HCT116 (cell line): ENCODE data around the gene CACNA1A. TPM values are rescaled to one million over a fixed set of nuclear protein-coding genes. Genes with fewer than 3 reads are reported as not detected.

ENCODE experiments used
- ATAC-seq: fragments of 200-7000 bp; cut with Tn5 transposase; 2 replicates; pipeline ENCODE4 v1.9.1; 2020; ENCODE audit warnings: mild to moderate bottlenecking, moderate library complexity
- BruUV-seq: library from RNA; stranded (reverse); fragments of 400-500 nt; replicated peaks from 2 replicates; lab custom pipeline; 2021; lab: Mats Ljungman, UMichigan
- CTCF ChIA-PET: fragments of 300-600 bp; sonication (Branson Sonifier 250); formaldehyde crosslinking; loops from one replicate; lab custom pipeline; 2021; ENCODE audit warnings: antibody characterized with exemption; lab: Charles Lee
- POLR2A ChIA-PET: fragments of 300-600, 350-600 bp; sonication (Branson Sonifier 250); formaldehyde crosslinking; loops from one replicate; lab custom pipeline; 2021; ENCODE audit warnings: antibody characterized with exemption; lab: Charles Lee
- RAD21 ChIA-PET, 2 experiments: fragments of 300-600 bp; sonication (Branson Sonifier 250); formaldehyde crosslinking; loops; one replicate each; lab custom pipeline; 2023; ENCODE audit warnings: low total read pairs in 2 of 2; ENCODE audit not compliant: uncharacterized antibody in 2 of 2, unreplicated experiment in 2 of 2, low non-redundant PET in 1 of 2; lab: Charles Lee
- DNase-seq: peaks from one replicate; pipeline ENCODE4 v3.0.0-alpha.2; 2010; ENCODE audit warnings: low read depth, low spot score
- H2AFZ ChIP-seq: fragments of 200-600 bp; shearing (Covaris generic), sonication (generic); 2 replicates; pipeline ENCODE4 v1.6.1; 2017; ENCODE audit warnings: low read depth, mixed run types, mixed read lengths, antibody characterized with exemption, low read length; ENCODE audit not compliant: poor library complexity, severe bottlenecking
- H3K27ac ChIP-seq: 2 replicates; pipeline ENCODE4 v1.5.1; 2012; ENCODE audit warnings: low read depth, low read length
- H3K27me3 ChIP-seq: fragments of 200-600 bp; sonication (generic); 2 replicates; pipeline ENCODE4 v1.6.1; 2016; ENCODE audit warnings: mixed run types, low read length, mixed read lengths; ENCODE audit not compliant: insufficient read depth
- H3K36me3 ChIP-seq, 2 experiments: fragments of 200-500 bp in 1 of 2; fragments of 200-600 bp in 1 of 2; sonication (Bioruptor generic) in 1 of 2; sonication (generic) in 1 of 2; 2 replicates each; pipeline versions ENCODE4 v1.5.1 to v1.6.1; 2014 to 2016; ENCODE audit warnings: low read length in 2 of 2, inconsistent platforms in 1 of 2, mixed read lengths in 1 of 2, mixed run types in 1 of 2; ENCODE audit not compliant: insufficient read depth in 2 of 2, control insufficient read depth in 1 of 2
- H3K4me1 ChIP-seq, 2 experiments: fragments of 200-600 bp in 1 of 2; sonication (generic) in 1 of 2; 2 replicates each; pipeline versions ENCODE4 v1.5.1 to v1.6.1; 2012 to 2017; ENCODE audit warnings: low read length in 2 of 2, inconsistent platforms in 1 of 2, mild to moderate bottlenecking in 1 of 2, mixed read lengths in 1 of 2, mixed run types in 1 of 2, moderate library complexity in 1 of 2; ENCODE audit not compliant: insufficient read depth in 2 of 2, control insufficient read depth in 1 of 2
- H3K4me2 ChIP-seq: fragments of 200-600 bp; sonication (generic); 2 replicates; pipeline ENCODE4 v1.6.1; 2017; ENCODE audit warnings: mixed run types, low read length, mixed read lengths
- H3K4me3 ChIP-seq, 2 experiments: fragments of 200-600 bp in 1 of 2; sonication (generic) in 1 of 2; replicated peaks in 1 of 2; 2 replicates each; pipeline ENCODE4 v1.5.1; 2011 to 2016; ENCODE audit warnings: low read length in 2 of 2, control low read depth in 1 of 2, low read depth in 1 of 2, mild to moderate bottlenecking in 1 of 2, mixed read lengths in 1 of 2, mixed run types in 1 of 2
- H3K79me2 ChIP-seq: fragments of 200-600 bp; sonication (generic); 2 replicates; pipeline ENCODE4 v1.6.1; 2017; ENCODE audit warnings: mild to moderate bottlenecking, mixed run types, low read length, moderate library complexity, mixed read lengths; ENCODE audit not compliant: insufficient read depth
- H3K9ac ChIP-seq: fragments of 200-600 bp; sonication (generic); 2 replicates; pipeline ENCODE4 v1.6.1; 2016; ENCODE audit warnings: low read length, mixed read lengths
- H3K9me2 ChIP-seq: fragments of 200-600 bp; sonication (generic), shearing (Covaris generic); 2 replicates; pipeline ENCODE4 v1.6.1; 2017; ENCODE audit warnings: mixed run types, mild to moderate bottlenecking, moderate library complexity; ENCODE audit not compliant: insufficient read depth
- H3K9me3 ChIP-seq, 2 experiments: fragments of 200-500 bp in 1 of 2; fragments of 200-600 bp in 1 of 2; sonication (Bioruptor generic) in 1 of 2; sonication (generic) in 1 of 2; 2 replicates each; pipeline ENCODE4 v1.6.1; 2014 to 2017; ENCODE audit warnings: low read length in 2 of 2, mixed read lengths in 2 of 2, inconsistent platforms in 1 of 2, low read depth in 1 of 2, mild to moderate bottlenecking in 1 of 2, mixed run types in 1 of 2, moderate library complexity in 1 of 2; ENCODE audit not compliant: control insufficient read depth in 1 of 2, insufficient read depth in 1 of 2
- H4K20me1 ChIP-seq: fragments of 200-600 bp; sonication (generic), shearing (Covaris generic); 2 replicates; pipeline ENCODE4 v1.6.1; 2017; ENCODE audit warnings: mixed run types, mild to moderate bottlenecking, moderate library complexity; ENCODE audit not compliant: insufficient read depth
- CBX3 ChIP-seq: IDR thresholded peaks from 2 replicates; pipeline ENCODE4 v1.6.1; 2012; ENCODE audit warnings: low read depth
- CEBPB ChIP-seq: IDR thresholded peaks from 2 replicates; pipeline ENCODE4 v1.6.1; 2012; ENCODE audit warnings: low read depth
- EGR1 ChIP-seq: IDR thresholded peaks from 2 replicates; pipeline ENCODE4 v1.6.1; 2012; ENCODE audit warnings: low read depth
- ELF1 ChIP-seq: IDR thresholded peaks from 2 replicates; pipeline ENCODE4 v1.6.1; 2012; ENCODE audit warnings: low read depth, borderline replicate concordance
- EZH2phosphoT487 ChIP-seq: fragments of 200-600 bp; IDR thresholded peaks from 2 replicates; pipeline ENCODE4 v1.6.1; 2018; ENCODE audit warnings: antibody characterized with exemption, borderline replicate concordance
- FOSL1 ChIP-seq: IDR thresholded peaks from 2 replicates; pipeline ENCODE4 v1.6.1; 2012; ENCODE audit warnings: low read depth
- POLR2A ChIP-seq: IDR thresholded peaks from 2 replicates; pipeline ENCODE4 v1.7.0; 2011; ENCODE audit warnings: borderline replicate concordance; ENCODE audit not compliant: insufficient read depth, insufficient read length; ENCODE audit errors: extremely low read depth
- POLR2AphosphoS5 ChIP-seq: IDR thresholded peaks from 2 replicates; pipeline ENCODE4 v1.6.1; 2011; ENCODE audit warnings: mild to moderate bottlenecking, low read depth, low read length, moderate library complexity
- RAD21 ChIP-seq: IDR thresholded peaks from 2 replicates; pipeline ENCODE4 v1.6.1; 2012; ENCODE audit warnings: low read depth, mild to moderate bottlenecking
- SIN3A ChIP-seq: IDR thresholded peaks from 2 replicates; pipeline ENCODE4 v1.6.1; 2012; ENCODE audit warnings: low read depth
- SP1 ChIP-seq: IDR thresholded peaks from 2 replicates; pipeline ENCODE4 v1.6.1; 2012; ENCODE audit warnings: low read depth
- SRF ChIP-seq: IDR thresholded peaks from 2 replicates; pipeline ENCODE4 v1.6.1; 2012; ENCODE audit warnings: low read depth
- TCF7L2 ChIP-seq: IDR thresholded peaks from 2 replicates; pipeline ENCODE4 v1.7.0; 2011; ENCODE audit warnings: borderline replicate concordance, inconsistent platforms; ENCODE audit not compliant: insufficient read depth, insufficient read length; ENCODE audit errors: extremely low read depth
- YY1 ChIP-seq: IDR thresholded peaks from 2 replicates; pipeline ENCODE4 v1.6.1; 2011; ENCODE audit warnings: low read length, low read depth, moderate library complexity, mild to moderate bottlenecking; ENCODE audit not compliant: insufficient replicate concordance; ENCODE audit errors: extremely low read depth
- ZFX ChIP-seq: fragments of 450-650 bp; IDR thresholded peaks from 2 replicates; pipeline ENCODE4 v1.6.1; 2017
- ZNF274 ChIP-seq: fragments of 200-500 bp; sonication (Bioruptor generic); IDR thresholded peaks from 2 replicates; pipeline ENCODE4 v1.6.1; 2014; ENCODE audit warnings: mild to moderate bottlenecking, low read depth, low read length, inconsistent platforms
- intact Hi-C: fragments of 100-400 bp; cut with micrococcal nuclease; formaldehyde crosslinking; loops from 2 replicates; pipeline ENCODE4 v1.10.0; 2022
- total RNA-seq: library from RNA; stranded (reverse); gene quantifications from one replicate; pipeline ENCODE4 v1.2.1, GENCODE V29; 2021; ENCODE audit not compliant: unreplicated experiment
- TF ChIP-seq, protein P1 (sequence below): IDR thresholded peaks from 2 replicates; pipeline ENCODE4 v1.6.1; 2012
- TF ChIP-seq, protein P2 (sequence below), 3 experiments: fragments of 200-600 bp in 1 of 3; sonication (generic) in 1 of 3; IDR thresholded peaks in 2 of 3; conservative IDR thresholded peaks in 1 of 3; 2 replicates each; pipeline ENCODE4 v1.5.1; 2012 to 2017; ENCODE audit warnings: low read depth in 2 of 3, low read length in 2 of 3, antibody characterized with exemption in 1 of 3, borderline replicate concordance in 1 of 3, control low read depth in 1 of 3, mild to moderate bottlenecking in 1 of 3, mixed read lengths in 1 of 3, mixed run types in 1 of 3, moderate library complexity in 1 of 3; ENCODE audit not compliant: insufficient read depth in 1 of 3
- TF ChIP-seq, protein P3 (sequence below): IDR thresholded peaks from 2 replicates; pipeline ENCODE4 v1.6.1; 2011; ENCODE audit warnings: mild to moderate bottlenecking, low read length, moderate library complexity; ENCODE audit not compliant: insufficient replicate concordance; ENCODE audit errors: extremely low read depth
- TF ChIP-seq, protein P4 (sequence below): IDR thresholded peaks from 2 replicates; pipeline ENCODE4 v1.6.1; 2012

Gene CACNA1A
- total RNA-seq, 1 experiment from 2014 or later = 7.5 TPM

- H3K27ac ChIP-seq = peak overlapping the region; percentile 36
- TF ChIP-seq, protein P1, sequence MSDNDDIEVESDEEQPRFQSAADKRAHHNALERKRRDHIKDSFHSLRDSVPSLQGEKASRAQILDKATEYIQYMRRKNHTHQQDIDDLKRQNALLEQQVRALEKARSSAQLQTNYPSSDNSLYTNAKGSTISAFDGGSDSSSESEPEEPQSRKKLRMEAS = no peak
- TF ChIP-seq, protein P2, sequence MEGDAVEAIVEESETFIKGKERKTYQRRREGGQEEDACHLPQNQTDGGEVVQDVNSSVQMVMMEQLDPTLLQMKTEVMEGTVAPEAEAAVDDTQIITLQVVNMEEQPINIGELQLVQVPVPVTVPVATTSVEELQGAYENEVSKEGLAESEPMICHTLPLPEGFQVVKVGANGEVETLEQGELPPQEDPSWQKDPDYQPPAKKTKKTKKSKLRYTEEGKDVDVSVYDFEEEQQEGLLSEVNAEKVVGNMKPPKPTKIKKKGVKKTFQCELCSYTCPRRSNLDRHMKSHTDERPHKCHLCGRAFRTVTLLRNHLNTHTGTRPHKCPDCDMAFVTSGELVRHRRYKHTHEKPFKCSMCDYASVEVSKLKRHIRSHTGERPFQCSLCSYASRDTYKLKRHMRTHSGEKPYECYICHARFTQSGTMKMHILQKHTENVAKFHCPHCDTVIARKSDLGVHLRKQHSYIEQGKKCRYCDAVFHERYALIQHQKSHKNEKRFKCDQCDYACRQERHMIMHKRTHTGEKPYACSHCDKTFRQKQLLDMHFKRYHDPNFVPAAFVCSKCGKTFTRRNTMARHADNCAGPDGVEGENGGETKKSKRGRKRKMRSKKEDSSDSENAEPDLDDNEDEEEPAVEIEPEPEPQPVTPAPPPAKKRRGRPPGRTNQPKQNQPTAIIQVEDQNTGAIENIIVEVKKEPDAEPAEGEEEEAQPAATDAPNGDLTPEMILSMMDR (IDR thresholded peaks at IDR 0.05 in 2 of 3, conservative IDR thresholded peaks at IDR 0.05 in 1 of 3; ENCODE audit: borderline replicate concordance in 1 of 3, insufficient read depth in 1 of 3, low read depth in 2 of 3, low read length in 2 of 3) = peak; percentile 30 to 64 (median 46); a peak in 4 of 6 replicates
- no peak for TF ChIP-seq ELF1
- no peak for TF ChIP-seq ZNF274
- no peak for TF ChIP-seq SIN3A
- no peak for TF ChIP-seq CBX3
- no peak for TF ChIP-seq SRF
- TF ChIP-seq, protein P3, sequence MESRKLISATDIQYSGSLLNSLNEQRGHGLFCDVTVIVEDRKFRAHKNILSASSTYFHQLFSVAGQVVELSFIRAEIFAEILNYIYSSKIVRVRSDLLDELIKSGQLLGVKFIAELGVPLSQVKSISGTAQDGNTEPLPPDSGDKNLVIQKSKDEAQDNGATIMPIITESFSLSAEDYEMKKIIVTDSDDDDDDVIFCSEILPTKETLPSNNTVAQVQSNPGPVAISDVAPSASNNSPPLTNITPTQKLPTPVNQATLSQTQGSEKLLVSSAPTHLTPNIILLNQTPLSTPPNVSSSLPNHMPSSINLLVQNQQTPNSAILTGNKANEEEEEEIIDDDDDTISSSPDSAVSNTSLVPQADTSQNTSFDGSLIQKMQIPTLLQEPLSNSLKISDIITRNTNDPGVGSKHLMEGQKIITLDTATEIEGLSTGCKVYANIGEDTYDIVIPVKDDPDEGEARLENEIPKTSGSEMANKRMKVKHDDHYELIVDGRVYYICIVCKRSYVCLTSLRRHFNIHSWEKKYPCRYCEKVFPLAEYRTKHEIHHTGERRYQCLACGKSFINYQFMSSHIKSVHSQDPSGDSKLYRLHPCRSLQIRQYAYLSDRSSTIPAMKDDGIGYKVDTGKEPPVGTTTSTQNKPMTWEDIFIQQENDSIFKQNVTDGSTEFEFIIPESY = no peak
- TF ChIP-seq FOSL1 = no peak
- TF ChIP-seq, protein P4, sequence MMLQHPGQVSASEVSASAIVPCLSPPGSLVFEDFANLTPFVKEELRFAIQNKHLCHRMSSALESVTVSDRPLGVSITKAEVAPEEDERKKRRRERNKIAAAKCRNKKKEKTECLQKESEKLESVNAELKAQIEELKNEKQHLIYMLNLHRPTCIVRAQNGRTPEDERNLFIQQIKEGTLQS = no peak
- no peak for TF ChIP-seq YY1
- no peak; the same call in 1 of the 2 replicates for TF ChIP-seq POLR2AphosphoS5
- TF ChIP-seq SP1 = no peak
- no peak for TF ChIP-seq EZH2phosphoT487
- TF ChIP-seq ZFX = 0 out of 2 replicates have a peak, but pooled peaks have one; percentile 19
- no peak for TF ChIP-seq TCF7L2
- no peak for TF ChIP-seq POLR2A
- peak; percentile 60; the same call in 1 of the 2 replicates for TF ChIP-seq RAD21
- no peak for TF ChIP-seq CEBPB
- no peak for TF ChIP-seq EGR1
Observed at GRCh38 chr19:13195678-13196077, 310.6 kb downstream of the CACNA1A start.

More at GRCh38 chr19:13195678-13196077, 310.6 kb downstream of the CACNA1A start:
- no peak overlapping the region for H3K9ac ChIP-seq
- ChIA-PET CTCF (interaction anchor here (1.1 to 2.0 kb wide), 10 partner anchors 10 to 139 kb away, joined by 3 to 9 read pairs (median 5); no protein-coding TSS in a partner anchor), POLR2A (interaction anchor here (0.8 to 1.5 kb wide), 3 partner anchors 27 to 41 kb away, joined by 3 to 4 read pairs (median 3); no protein-coding TSS in a partner anchor), RAD21 (interaction anchor here in 1 of 2 experiments (1.5 kb wide), 1 partner anchor 32 kb away, joined by 5 read pairs; no protein-coding TSS in a partner anchor)
- H3K9me3 ChIP-seq = no peaks in the 10 kb centered on the region
- no peaks in the 10 kb centered on the region for H3K27me3 ChIP-seq
- no peak overlapping the region for H3K4me3 ChIP-seq
- no peaks in the 10 kb centered on the region for H3K79me2 ChIP-seq
- no peaks in the 10 kb centered on the region for H3K9me2 ChIP-seq
- peaks cover 28 to 38% of the 10 kb centered on the region in 2 experiments for H3K4me1 ChIP-seq
- peak; percentile 70 for ATAC-seq
- no TSS peak for BruUV-seq
- peak overlapping the region; percentile 49 for H3K4me2 ChIP-seq
- H3K36me3 ChIP-seq = no peaks in the 10 kb centered on the region
- intact Hi-C loops = no loop called here
- peak overlapping the region; percentile 39 for H2AFZ ChIP-seq
- no peak for DNase-seq
- no peaks in the 10 kb centered on the region for H4K20me1 ChIP-seq
